Spleen (tissue), 11 donors: ENCODE data around the gene SLC25A6. TPM values are rescaled to one million over a fixed set of nuclear protein-coding genes. Genes with fewer than 3 reads are reported as not detected.

Source experiments
- DNase-seq: peaks from one replicate; pipeline ENCODE4 v3.0.0-alpha.2; 2020
- H3K27ac ChIP-seq, 8 donors: fragments of 200-600 bp; sonication (generic) in 7 of 8; 1 replicate in 4 of 8; 2 replicates in 4 of 8; pipeline versions ENCODE4 v1.5.0 to v1.8.0; 2016 to 2021; ENCODE audit warnings: inconsistent platforms in 4 of 8, mild to moderate bottlenecking in 4 of 8, moderate library complexity in 1 of 8
- H3K27me3 ChIP-seq, 7 donors: fragments of 200-600 bp; sonication (generic) in 6 of 7; replicated peaks in 1 of 7; 1 replicate in 4 of 7; 2 replicates in 3 of 7; pipeline versions ENCODE4 v1.5.0 to v1.8.0; 2016 to 2021; ENCODE audit warnings: inconsistent platforms in 3 of 7, mild to moderate bottlenecking in 1 of 7
- H3K36me3 ChIP-seq, 6 donors: fragments of 200-600 bp; sonication (generic) in 5 of 6; 1 replicate in 4 of 6; 2 replicates in 2 of 6; pipeline versions ENCODE4 v1.5.0 to v1.8.0; 2016 to 2021; ENCODE audit warnings: inconsistent platforms in 2 of 6
- H3K4me1 ChIP-seq, 6 donors: fragments of 200-600 bp; sonication (generic) in 5 of 6; 1 replicate in 3 of 6; 2 replicates in 3 of 6; pipeline versions ENCODE4 v1.5.0 to v1.8.0; 2016 to 2021; ENCODE audit warnings: inconsistent platforms in 3 of 6
- H3K4me3 ChIP-seq, 8 donors: fragments of 200-600 bp; sonication (generic) in 7 of 8; 1 replicate in 4 of 8; 2 replicates in 4 of 8; pipeline versions ENCODE4 v1.5.0 to v1.8.0; 2016 to 2021; ENCODE audit warnings: inconsistent platforms in 4 of 8, mild to moderate bottlenecking in 4 of 8, moderate library complexity in 2 of 8
- H3K9me3 ChIP-seq, 8 donors: fragments of 200-600 bp; sonication (generic) in 7 of 8; 1 replicate in 4 of 8; 2 replicates in 4 of 8; pipeline versions ENCODE4 v1.5.0 to v1.8.0; 2016 to 2021; ENCODE audit warnings: inconsistent platforms in 4 of 8
- CTCF ChIP-seq, 11 experiments: fragments of 200-600 bp in 7 of 11; fragments of 450-650 bp in 4 of 11; sonication (generic) in 4 of 11; IDR thresholded peaks in 8 of 11; conservative IDR thresholded peaks in 3 of 11; 1 replicate in 7 of 11; 2 replicates in 4 of 11; pipeline versions ENCODE4 v1.4.0 to v1.8.0; 2016 to 2021; ENCODE audit warnings: antibody characterized with exemption in 11 of 11, inconsistent platforms in 4 of 11, mild to moderate bottlenecking in 1 of 11
- POLR2A ChIP-seq, 3 donors: fragments of 450-650 bp; IDR thresholded peaks; one replicate each; pipeline ENCODE4 v1.5.1; 2017; ENCODE audit warnings: antibody characterized with exemption in 3 of 3, mild to moderate bottlenecking in 1 of 3
- POLR2AphosphoS5 ChIP-seq, 3 donors: sonication (generic); formaldehyde crosslinking; IDR thresholded peaks; one replicate each; pipeline ENCODE4 v1.5.1; 2017; ENCODE audit warnings: antibody characterized with exemption in 3 of 3
- WGBS, 5 donors: extraction: QIAGEN DNeasy Blood & Tissue Kit in 3 of 5; methylation state at CpG; one replicate each; pipeline versions ENCODE4 v1.1.5 to v1.1.7; 2013 to 2018; 5-methylcytosine and 5-hydroxymethylcytosine counted together
- intact Hi-C: fragments of 100-400 bp; cut with DNase I; formaldehyde crosslinking; loops from one replicate; pipeline ENCODE4 v1.15.0; 2023; ENCODE audit warnings: low total_unique reads
- polyA plus RNA-seq, 3 donors: library from polyadenylated mRNA; stranded (reverse); fragments of 200-250 nt; gene quantifications; one replicate each; pipeline ENCODE4 v1.2.1, GENCODE V29; 2013
- total RNA-seq, 7 donors: library from RNA; depleted of rRNA in 3 of 7; stranded (reverse); fragments of >200 nt in 3 of 7; fragmentation: NEBNext Ultra II Directional in 4 of 7; extraction: Animal tissue kit (Norgen Biotek cat#: 25700) in 4 of 7; gene quantifications; one replicate each; pipeline versions ENCODE4 v1.1.0 to v1.2.1, GENCODE V29; 2016 to 2021
- donor health status: healthy with polysubstance abuse.
- donor health status: DM: no; HTN: no; CAD: no; lungs with moderate emphysema.
- donor health status: DM: no; HTN: no; CAD: no.
- donor health status: Bipolar disorder and iron deficiency.
- donor health status: healthy.
- donor health status: DM: no; HTN: no; CAD: no.
- donor health status: DM: yes; HTN: yes; CAD: no.

Gene SLC25A6
- total and polyA plus RNA-seq, 10 donors: 255 to 443 (median 305) TPM

- H3K36me3 ChIP-seq: peaks cover 0 to 77% (median 20%) of the 10 kb centered on the region in 6 donors
- H3K4me1 ChIP-seq: peaks cover 0 to 17% (median 8%) of the 10 kb centered on the region in 6 donors
- H3K9me3 ChIP-seq: no peaks in the 10 kb centered on the region
- H3K4me3 ChIP-seq: no peak overlapping the region
- WGBS, 5 donors: 83 to 93% (median 91%) methylated on average over 17 to 29 of the region's 29 CpGs
- H3K27me3 ChIP-seq: no peaks in the 10 kb centered on the region
- DNase-seq: peak; percentile 69
- no peak overlapping the region for H3K27ac ChIP-seq
- TF ChIP-seq CTCF (IDR thresholded peaks at IDR 0.05 in 8 of 11, conservative IDR thresholded peaks at IDR 0.05 in 3 of 11) (no peak), POLR2AphosphoS5 (IDR thresholded peaks at IDR 0.05) (peak; percentile 9 to 62 (median 28))
- intact Hi-C loops: no loop called here
Observed at GRCh38 chrX:1398431-1399340, 6.8 kb upstream of the SLC25A6 start.

- peak; percentile 59 for DNase-seq
- WGBS, 5 donors: 90 to 95% (median 94%) methylated on average over 23 to 29 of the region's 29 CpGs
- Histone ChIP-seq H3K9me3 (no peaks in the 10 kb centered on the region), H3K27me3 (no peaks in the 10 kb centered on the region), H3K27ac (no peak overlapping the region), H3K36me3 (peaks cover 0 to 66% (median 12%) of the 10 kb centered on the region in 6 donors), H3K4me3 (no peak overlapping the region), H3K4me1 (peaks cover 3 to 25% (median 16%) of the 10 kb centered on the region in 6 donors)
- intact Hi-C loops: no loop called here
- no peak for TF ChIP-seq POLR2AphosphoS5 (IDR thresholded peaks at IDR 0.05)
- no peak for TF ChIP-seq CTCF (IDR thresholded peaks at IDR 0.05 in 8 of 11, conservative IDR thresholded peaks at IDR 0.05 in 3 of 11)
- TF ChIP-seq POLR2A (IDR thresholded peaks at IDR 0.05): no peak
Observed at GRCh38 chrX:1397441-1398270, 5.7 kb upstream of the SLC25A6 start.

- H3K4me1 ChIP-seq: peaks cover 3 to 25% (median 16%) of the 10 kb centered on the region in 6 donors
- 87 to 93% (median 91%) methylated on average over 8 to 15 of the region's 15 CpGs for WGBS, 5 donors
- peak; percentile 62 for DNase-seq
- no peak overlapping the region for H3K27ac ChIP-seq
- peaks cover 0 to 62% (median 11%) of the 10 kb centered on the region in 6 donors for H3K36me3 ChIP-seq
- H3K9me3 ChIP-seq: no peaks in the 10 kb centered on the region
- TF ChIP-seq POLR2AphosphoS5 (IDR thresholded peaks at IDR 0.05) (peak in 1 of 3 donors; percentile 42), POLR2A (IDR thresholded peaks at IDR 0.05) (no peak)
- intact Hi-C loops: no loop called here
- no peak overlapping the region for H3K4me3 ChIP-seq
- H3K27me3 ChIP-seq: no peaks in the 10 kb centered on the region
Observed at GRCh38 chrX:1397001-1397400, 5.1 kb upstream of the SLC25A6 start.

GRCh38 chrX:1395646-1396216 is 3.8 kb upstream of the SLC25A6 start:
- DNase-seq: no peak
- no peak for TF ChIP-seq CTCF (IDR thresholded peaks at IDR 0.05 in 8 of 11, conservative IDR thresholded peaks at IDR 0.05 in 3 of 11)
- WGBS, 5 donors: 96 to 99% (median 98%) methylated on average over 5 of the region's 5 CpGs
- H3K27me3 ChIP-seq: no peaks in the 10 kb centered on the region
- intact Hi-C loops: no loop called here
- H3K4me3 ChIP-seq: no peak overlapping the region
- H3K36me3 ChIP-seq: peaks cover 0 to 55% (median 5%) of the 10 kb centered on the region in 6 donors
- H3K9me3 ChIP-seq: no peaks in the 10 kb centered on the region
- no peak overlapping the region for H3K27ac ChIP-seq
- H3K4me1 ChIP-seq: peaks cover 7 to 32% (median 23%) of the 10 kb centered on the region in 6 donors
